AG20443 (cell line): ENCODE data around the gene PTPRN2.

ENCODE experiments used
- DNase-seq: peaks from one replicate; pipeline ENCODE4 v3.0.0; 2012; ENCODE audit warnings: low spot score, mixed read lengths

PTPRN2 gene

GRCh38 chr7:157526005-157526912 lies 1061.4 kb downstream of the PTPRN2 start:
- DNase-seq = no peak

GRCh38 chr7:157525491-157525915 lies 1062.1 kb downstream of the PTPRN2 start:
- DNase-seq = no peak

- DNase-seq = no peak
Measured at GRCh38 chr7:157524731-157525130, 1062.9 kb downstream of the PTPRN2 start.

GRCh38 chr7:157523766-157524421 lies 1063.7 kb downstream of the PTPRN2 start:
- no peak for DNase-seq

GRCh38 chr7:157523371-157523765 lies 1064.3 kb downstream of the PTPRN2 start:
- DNase-seq = no peak

- DNase-seq = no peak
Measured at GRCh38 chr7:157522954-157523353, 1064.7 kb downstream of the PTPRN2 start.

GRCh38 chr7:157522189-157522588 lies 1065.4 kb downstream of the PTPRN2 start:
- no peak for DNase-seq

GRCh38 chr7:157521752-157522151 lies 1065.9 kb downstream of the PTPRN2 start:
- DNase-seq = no peak

- no peak for DNase-seq
Measured at GRCh38 chr7:157521061-157521731, 1066.4 kb downstream of the PTPRN2 start.

- DNase-seq = no peak
Measured at GRCh38 chr7:157520249-157520648, 1067.4 kb downstream of the PTPRN2 start.

- DNase-seq = no peak
Measured at GRCh38 chr7:157519798-157520244, 1067.8 kb downstream of the PTPRN2 start.

- no peak for DNase-seq
Measured at GRCh38 chr7:157519246-157519645, 1068.4 kb downstream of the PTPRN2 start.

- no peak for DNase-seq
Measured at GRCh38 chr7:157518514-157519175, 1069.0 kb downstream of the PTPRN2 start.

- no peak for DNase-seq
Measured at GRCh38 chr7:157517782-157518513, 1069.7 kb downstream of the PTPRN2 start.

- DNase-seq = no peak
Measured at GRCh38 chr7:157516911-157517781, 1070.5 kb downstream of the PTPRN2 start.

- no peak for DNase-seq
Measured at GRCh38 chr7:157516311-157516710, 1071.3 kb downstream of the PTPRN2 start.

GRCh38 chr7:157515342-157516041 lies 1072.1 kb downstream of the PTPRN2 start:
- DNase-seq = no peak

GRCh38 chr7:157514746-157515145 lies 1072.9 kb downstream of the PTPRN2 start:
- no peak for DNase-seq

GRCh38 chr7:157514306-157514705 lies 1073.3 kb downstream of the PTPRN2 start:
- DNase-seq = no peak

- DNase-seq = no peak
Measured at GRCh38 chr7:157513682-157514081, 1073.9 kb downstream of the PTPRN2 start.
